ENCODE measurements around the gene CLDN7.
A peak's percentile ranks its signal among the peaks of the same experiment; 100 is the strongest.

Gene CLDN7, protein sequence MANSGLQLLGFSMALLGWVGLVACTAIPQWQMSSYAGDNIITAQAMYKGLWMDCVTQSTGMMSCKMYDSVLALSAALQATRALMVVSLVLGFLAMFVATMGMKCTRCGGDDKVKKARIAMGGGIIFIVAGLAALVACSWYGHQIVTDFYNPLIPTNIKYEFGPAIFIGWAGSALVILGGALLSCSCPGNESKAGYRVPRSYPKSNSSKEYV

DNA sequence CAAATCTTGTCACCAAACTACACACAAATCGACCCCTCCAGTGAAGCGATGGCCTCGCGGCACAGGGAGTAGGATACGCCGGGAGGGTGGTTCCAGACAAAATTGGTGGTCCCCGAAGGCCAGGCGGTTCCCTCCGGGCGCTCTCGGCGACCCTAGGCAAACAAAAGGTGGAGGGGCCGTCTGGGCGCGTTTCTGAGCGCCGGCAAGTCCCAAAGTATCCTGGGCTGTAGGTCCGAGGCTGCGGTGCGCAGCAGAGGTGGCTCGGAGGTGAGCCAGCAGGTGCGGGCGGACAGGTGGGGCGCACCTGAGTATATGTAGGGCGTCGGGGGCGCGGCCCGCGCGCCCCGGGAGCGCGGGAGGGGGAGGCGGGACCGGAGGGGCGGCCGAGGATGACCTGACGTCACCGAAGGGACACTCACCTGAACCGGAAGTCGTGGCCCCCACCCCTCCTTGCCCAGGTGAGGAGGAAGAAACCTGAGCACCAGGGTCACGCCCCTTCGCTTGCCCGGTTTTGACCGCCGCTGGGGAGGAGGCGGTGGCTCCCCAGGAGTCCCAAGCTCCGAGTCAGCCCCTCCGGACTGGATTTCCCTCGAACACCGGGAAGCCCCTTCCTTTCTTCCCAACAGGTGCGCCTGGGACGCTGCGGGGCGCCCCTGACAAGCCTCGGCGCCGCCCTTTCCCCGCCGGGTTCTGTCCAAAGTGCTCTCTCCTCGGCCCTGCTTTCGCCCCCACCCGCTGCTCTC lies at the start of gene CLDN7:
CLDN7 (minus strand) TSS at position 287 of the 743 bp plus-strand sequence. CDS start 435 bp downstream, outside the sequence.
- DNase-seq = no peak

DNA sequence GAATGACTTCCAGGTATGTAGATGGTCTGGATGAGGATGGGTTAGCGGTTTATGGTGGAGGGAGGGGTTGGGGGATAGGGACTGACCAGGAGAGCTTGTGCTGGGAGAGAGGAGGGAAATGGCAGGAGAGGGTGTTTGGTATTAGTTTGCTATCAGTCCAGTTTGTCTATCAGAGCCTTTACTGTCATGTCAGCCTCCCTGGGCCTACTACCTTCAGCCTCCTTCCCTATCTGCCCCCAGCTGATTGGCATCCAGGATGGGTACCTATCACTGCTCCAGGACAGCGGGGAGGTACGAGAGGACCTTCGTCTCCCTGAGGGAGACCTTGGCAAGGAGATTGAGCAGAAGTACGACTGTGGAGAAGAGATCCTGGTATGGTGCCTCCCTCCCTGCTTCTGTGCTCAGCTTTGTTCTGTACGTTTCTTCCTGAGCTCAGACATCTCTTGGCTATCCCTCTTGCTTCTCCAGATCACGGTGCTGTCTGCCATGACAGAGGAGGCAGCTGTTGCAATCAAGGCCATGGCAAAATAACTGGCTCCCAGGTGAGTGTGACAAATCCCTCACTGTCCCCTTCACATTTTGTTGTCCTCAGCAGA lies 48.9 kb upstream of the CLDN7 start:
- DNase-seq = no peak

DNA sequence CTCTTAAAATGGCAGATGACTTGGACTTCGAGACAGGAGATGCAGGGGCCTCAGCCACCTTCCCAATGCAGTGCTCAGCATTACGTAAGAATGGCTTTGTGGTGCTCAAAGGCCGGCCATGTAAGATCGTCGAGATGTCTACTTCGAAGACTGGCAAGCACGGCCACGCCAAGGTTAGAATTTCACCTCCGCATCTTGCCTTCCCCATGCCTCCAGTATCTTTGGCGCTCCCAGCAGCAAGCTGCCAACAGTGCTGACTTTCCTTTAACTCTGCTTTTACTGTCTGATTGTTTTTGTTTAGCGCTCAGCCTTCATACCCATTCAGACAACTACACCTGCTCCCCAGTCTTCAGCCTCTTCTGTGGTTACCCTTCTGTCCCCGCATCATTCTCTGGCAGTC lies 47.4 kb upstream of the CLDN7 start:
- DNase-seq = no peak

DNA sequence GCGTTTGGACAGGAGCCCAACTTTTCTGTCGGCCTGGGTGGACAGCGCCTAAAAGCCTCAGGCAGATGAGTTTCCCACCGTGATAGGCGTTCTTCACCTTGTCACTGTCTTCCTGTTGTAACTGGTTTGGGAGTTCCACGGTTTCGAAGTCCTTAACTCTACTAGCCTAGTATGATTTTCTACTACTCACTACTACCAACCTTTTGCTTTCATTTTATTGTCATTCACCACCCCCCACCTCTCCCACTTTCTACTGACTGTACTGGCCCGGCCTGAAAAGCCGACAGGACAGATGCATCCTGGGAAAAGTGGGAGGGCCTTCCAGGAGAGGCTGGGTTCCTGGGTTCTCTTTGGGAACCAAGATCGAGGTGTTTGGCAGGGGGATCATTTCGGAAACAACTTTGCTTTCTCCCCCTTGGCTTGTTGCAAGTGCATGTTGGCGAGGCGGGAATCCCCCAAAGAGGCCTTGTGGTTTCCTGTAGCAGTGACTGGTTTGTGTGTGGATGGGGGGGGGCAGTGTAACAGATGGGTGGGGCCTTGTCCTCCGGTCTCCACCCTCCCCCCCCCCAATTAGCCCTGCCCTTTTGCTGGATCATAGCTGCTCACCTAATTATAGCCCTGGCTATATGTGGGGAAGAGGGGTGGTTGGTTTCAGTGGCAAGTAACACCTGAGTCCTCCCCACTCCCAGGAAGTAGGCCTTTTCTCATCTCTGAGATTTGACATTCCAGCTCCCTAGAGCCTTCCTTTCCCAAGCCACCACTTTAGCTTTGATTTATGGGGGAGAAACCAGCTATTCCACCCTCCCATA lies 46.6 kb upstream of the CLDN7 start:
- DNase-seq = peak; percentile 84

DNA sequence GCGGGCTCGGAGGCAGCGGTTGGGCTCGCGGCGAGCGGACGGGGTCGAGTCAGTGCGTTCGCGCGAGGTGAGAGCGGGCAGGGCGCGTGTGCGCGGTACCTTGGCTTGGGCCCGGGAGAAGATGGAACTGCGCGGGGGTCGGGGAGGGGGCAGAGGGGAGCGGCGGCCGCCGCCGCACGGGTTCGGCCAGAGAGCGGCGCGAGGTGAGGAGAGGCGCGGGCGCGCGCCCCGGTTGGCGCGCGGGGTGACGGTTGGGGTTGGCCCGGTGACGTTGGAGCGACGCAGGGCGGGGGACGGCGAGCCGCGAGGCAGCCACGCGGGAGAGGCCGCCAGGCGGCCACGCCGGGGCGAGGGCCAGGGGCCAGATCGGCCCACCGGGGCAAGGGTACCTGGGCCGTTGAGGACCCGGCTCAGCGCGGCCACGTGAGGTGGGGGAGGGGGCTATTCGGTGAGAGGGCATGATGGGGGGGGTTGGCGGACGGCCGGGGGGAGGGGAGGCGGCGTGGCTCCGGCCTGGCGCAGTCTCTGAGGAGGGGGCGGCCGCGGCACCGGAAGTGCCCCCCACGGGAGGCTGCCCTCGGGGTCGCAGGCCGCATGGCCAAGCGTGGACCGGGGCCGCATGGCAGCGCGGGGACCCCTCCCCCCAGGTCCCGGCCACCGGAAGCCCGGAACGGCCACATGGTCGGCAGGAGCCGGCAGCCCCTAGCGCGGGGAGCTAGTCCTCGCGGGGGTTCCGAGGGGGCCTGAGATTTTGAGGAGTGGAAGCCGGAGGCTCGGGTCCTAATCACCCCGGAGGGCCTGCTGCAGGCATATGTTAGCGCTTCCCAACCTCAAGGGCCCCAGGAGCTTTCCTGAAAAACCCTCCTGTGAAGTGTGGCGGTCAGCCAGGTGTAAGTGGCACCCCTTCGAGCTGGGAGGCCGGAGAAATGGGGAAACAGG lies 45.7 kb upstream of the CLDN7 start:
- DNase-seq = peak; percentile 59

DNA sequence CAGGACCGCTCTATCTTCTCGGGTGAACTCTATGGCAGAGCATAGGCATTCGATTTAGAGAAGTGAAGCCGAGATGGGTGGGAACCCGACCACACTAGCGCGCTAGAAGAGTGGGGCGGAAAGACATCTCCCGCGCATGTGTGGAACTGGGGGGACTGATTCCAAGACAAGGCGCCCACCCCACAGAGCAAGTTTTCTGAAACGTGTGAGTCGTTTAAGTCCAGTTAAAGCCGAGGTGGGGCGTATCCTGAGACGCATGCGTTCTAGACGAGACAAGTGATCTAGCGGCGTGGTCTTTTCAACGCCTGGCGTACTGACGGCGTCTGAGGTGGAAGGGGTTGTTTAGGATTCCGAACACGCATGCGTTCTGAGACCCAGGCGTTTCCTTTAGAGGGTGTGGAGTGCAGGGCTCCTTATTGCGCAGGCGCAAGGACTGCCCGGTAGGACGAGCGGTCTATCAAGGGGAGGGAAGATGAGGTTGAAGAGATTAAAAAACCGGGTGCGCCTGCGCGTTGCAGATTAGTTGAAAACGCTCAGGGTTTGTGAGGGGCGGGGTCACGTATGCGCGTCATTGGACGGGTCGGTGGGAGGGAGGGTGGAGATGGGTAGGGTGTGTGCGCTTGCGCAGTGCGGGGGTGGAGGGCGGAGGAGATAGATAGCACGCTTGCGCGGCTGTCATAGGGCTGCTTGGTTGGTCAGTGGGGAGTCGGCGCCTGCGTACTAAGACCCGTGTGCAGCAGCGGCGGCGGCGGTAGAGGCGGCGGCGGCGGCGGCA lies 44.8 kb upstream of the CLDN7 start, which contains the start of gene EIF5A:
EIF5A (plus strand) TSS at position 718 of the 775 bp plus-strand sequence. CDS start 2,008 bp downstream, outside the sequence.
- peak; percentile 100 for DNase-seq

DNA sequence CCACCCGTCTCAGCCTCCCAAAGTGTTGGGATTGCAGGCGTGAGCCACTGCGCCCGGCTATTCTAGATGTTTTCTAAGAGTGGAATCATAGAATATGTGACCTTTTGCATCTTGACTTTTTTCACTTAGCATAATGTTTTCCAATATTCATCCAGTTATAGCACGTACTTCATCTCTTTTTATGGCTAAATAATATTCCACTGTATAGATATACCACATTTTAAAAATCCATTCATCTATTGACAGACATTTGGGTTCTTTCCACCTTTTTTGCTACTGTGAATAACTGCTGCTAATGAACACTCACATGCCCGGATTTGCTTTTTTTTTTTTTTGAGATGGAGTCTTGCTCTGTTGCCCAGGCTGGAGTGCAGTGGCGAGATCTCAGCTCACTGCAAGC lies 41.9 kb upstream of the CLDN7 start:
- DNase-seq = no peak

DNA sequence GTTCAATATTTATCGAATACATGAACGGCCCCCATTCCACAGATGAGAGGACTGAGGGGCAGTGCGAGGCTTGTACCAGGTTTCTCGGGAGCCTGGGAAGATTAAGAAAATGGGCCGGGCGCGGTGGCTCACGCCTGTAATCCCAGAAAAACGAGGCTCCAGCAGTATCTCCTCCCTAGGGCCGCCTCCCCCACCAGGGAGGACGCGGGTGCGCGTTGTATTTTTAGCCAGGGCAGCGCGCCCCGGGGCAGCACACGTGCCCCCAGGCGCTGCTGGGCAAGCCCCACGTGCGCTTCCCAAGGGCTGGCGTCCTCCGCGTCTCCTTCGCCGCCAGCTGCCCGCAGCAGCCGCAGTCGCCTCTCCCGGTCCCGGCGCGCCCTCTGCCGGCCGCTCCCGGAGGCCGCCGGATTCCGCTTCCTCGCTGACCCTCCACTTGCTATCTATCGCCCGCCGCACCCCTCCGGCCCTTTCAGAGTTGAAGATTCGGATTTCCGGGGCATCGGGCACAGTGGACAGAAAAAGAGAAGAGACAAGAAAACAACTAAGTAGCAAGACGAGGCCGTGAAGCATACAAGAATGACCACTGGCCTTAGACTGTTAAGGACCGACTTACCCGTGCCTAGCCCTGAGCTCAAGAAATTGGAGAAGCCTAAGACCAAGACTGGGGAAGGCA lies 34.0 kb upstream of the CLDN7 start:
- DNase-seq = peak; percentile 48

DNA sequence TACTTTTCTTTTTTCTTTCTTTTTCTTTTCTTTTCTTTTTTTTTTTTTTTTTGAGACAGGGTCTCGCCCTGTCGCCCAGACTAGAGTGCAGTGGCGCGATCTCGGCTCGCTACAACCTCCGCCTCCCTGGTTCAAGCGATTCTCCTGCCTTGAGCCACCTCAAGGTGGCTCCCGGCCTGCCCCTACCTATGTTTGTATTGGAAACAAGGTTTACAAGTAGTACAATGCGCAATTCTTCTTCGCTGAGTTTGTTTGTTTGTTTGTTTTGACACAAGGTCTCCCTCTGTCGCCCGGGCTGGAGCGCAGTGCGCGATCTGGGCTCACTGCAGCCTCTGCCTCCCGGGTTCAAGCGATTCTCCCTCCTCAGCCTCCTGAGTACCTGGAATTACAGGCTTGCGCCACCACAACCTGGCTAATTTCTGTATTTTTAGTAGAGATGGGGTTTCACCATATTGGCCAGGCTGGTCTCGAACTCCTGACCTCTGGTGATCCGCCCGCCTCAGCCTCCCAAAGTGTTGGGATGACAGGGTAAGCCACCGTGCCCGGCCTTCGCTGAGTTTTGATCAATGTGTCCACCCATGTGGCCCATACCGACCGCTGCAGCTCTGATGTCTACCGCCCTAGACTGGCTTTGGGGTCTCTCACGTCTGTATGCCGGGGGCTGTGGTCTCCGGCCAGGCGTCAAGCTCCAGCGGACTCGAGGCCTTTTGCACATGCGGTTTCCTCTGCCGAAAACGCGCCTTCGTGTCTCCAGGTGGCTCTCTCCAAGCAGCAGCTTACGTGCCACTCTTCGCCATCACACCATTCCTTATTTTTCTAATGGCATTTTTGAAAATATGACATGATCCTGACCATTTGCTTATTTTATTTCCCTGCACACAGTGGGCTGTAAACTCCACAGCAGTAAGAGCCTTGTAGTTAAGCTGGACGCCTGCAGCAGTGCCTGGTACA lies 33.2 kb upstream of the CLDN7 start:
- no peak for DNase-seq

DNA sequence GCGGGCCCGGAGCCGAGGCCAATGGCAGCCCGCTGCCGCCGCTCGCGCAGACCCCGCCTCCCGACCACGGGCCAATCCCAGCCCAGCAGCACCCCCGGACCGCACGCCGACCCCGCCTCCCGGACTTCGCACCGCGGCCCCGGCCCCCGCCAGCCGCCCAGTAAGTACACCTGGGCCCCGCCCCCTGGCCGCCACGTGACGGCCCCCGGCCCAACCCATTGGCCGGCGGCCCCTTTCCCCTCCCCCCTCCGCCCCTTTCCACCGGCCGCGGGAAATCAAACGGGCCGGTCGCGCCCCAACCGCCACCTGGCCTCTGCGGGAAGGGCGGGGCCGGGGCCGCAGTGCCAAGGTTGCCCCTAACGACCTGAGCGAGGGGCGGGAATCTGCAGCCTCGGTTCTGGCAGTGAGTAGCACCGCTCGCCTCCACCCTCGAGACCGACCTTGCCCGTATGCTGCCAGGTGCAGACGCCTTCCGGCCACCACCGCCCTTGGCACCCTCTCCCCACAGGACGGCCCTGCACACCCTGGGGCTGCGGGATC lies 32.4 kb upstream of the CLDN7 start, which contains the start of gene YBX2:
YBX2 (minus strand) TSS at position 26 of the 540 bp plus-strand sequence. CDS start 139 bp downstream, outside the sequence.
- peak; percentile 68 for DNase-seq

DNA sequence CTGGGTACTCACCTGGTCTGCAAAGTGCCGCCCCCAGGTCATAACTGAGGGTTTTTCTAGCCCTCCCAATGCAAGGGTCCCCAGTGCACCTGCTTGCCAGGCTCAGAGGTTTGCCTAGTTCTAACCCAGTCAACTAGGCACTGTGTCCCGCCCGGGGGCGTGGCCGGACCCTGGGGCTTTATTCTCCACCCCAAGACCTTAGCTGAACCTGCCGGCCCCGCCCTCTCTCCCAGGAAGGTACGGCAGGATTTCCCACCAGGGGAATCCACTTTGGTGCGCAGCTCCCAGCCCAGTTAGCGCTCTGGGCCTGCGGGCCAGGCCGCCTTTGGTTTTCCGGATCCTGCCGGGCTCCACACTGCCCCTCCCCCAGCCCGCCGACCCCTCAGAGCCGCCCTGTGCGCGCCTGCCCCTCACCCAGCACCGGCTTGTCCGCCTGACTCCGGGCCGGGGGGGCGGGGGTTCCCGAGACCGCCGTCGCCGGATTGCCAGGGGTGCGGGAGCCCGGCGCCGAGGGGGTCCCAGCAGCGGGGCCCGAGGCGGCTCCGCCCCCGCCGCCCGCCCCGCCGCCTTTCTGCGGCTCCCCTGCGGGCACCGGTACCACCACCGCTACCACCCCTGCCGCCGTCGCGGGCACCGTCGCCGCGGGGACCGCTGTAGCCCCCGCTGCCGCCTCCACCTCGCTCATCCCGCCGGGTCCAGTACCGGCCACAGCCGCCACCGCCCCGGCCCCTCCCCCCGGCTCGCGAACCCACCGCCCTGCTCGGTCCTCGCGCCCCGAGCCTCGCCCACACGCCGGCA lies 31.7 kb upstream of the CLDN7 start:
- DNase-seq = no peak

DNA sequence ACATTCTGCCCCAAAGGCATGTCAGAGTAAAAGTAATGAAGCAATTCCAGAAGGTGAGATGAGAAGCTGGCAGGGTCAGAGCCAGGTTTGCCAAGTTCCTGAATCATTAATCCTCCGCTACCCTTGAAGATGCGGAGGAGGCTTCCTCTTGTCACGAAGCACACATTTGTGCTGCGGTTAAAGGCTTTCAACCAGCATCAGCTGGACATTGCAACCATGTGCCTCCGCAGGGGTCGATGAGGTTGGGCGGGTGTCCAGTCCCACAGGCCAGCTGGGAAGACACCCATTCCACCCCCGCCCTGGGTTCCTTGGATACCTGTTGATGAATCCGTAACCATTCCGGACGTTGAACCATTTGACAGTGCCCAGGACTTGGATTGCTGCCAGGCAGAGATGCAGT lies 30.9 kb upstream of the CLDN7 start:
- DNase-seq = no peak

DNA sequence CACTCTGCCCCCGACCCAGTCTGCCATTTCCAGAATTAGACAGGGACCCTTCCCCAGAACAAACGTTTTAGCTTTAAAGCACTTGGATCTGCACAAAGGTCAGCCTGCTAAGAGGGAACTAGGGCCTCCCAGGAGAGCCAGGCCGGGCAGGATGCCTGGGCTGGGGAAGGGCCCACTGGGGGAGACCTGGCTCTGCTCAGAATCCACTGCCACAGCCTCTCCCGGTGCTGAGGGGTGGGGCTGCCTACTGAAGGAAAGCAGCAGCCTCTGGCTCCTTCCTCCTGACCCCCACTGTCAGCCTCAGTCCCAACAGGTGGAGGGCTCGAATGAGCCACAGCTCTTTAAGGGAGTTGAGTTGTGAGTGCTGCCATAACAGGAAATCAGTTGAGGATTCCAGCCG lies 30.5 kb upstream of the CLDN7 start:
- DNase-seq = no peak

DNA sequence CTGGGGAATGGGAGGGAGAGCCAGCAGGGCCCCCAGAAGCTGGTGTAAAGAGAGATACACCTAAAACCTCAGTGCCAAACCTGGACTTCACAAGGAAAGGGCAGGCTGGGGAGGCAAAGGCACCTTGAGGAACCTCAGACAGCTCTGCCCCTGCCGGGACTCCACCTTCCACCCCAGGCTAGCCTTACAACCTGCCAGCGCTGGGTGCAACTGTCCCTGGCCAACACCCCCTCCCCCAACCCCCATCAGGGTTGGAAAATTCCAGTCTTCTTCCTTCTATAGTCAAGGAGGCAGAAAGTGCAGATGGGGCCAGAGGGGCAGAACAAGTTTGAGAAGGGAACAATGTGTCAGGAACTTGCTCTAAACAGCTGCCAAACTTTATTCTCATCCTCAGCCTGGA lies 29.9 kb upstream of the CLDN7 start:
- no peak for DNase-seq

DNA sequence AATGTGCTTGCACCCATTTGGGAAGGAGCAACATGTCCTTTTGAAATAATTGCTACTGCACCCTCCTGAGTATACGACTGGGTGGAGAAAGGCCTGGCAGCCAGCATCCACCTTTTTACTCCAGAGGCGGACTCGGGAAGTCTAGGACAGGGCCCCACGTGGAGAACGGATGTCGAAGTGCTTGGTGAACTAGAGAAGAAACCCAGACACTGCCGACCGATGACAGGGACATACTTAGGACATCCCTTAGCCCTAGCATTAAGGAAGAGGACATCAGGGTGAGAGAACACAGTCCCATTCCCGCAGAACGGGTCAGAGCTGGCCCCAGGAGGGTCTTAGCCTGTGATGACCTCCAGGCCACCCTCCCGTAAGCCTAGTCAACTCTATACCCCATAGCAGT lies 28.4 kb upstream of the CLDN7 start:
- no peak for DNase-seq

DNA sequence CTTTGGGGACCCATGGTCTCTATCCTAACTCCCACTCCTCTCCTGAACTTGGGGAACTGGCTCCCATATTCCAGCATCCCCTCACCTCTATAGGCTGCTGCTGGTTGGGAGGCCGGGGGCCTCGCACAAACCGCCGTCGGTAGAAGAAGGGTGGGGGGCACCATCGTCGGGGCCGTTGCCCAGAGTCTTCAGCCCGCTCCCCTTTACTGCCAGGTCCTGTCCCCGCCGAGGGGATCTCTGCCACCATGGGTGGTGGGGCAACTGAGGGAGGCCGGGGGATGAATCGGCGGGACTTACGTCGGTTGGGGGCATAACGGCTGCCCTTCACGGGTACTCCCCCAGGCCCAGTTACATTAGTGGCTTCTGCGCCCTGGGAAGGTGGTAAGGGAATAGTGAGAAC lies 27.9 kb upstream of the CLDN7 start:
- DNase-seq = no peak

DNA sequence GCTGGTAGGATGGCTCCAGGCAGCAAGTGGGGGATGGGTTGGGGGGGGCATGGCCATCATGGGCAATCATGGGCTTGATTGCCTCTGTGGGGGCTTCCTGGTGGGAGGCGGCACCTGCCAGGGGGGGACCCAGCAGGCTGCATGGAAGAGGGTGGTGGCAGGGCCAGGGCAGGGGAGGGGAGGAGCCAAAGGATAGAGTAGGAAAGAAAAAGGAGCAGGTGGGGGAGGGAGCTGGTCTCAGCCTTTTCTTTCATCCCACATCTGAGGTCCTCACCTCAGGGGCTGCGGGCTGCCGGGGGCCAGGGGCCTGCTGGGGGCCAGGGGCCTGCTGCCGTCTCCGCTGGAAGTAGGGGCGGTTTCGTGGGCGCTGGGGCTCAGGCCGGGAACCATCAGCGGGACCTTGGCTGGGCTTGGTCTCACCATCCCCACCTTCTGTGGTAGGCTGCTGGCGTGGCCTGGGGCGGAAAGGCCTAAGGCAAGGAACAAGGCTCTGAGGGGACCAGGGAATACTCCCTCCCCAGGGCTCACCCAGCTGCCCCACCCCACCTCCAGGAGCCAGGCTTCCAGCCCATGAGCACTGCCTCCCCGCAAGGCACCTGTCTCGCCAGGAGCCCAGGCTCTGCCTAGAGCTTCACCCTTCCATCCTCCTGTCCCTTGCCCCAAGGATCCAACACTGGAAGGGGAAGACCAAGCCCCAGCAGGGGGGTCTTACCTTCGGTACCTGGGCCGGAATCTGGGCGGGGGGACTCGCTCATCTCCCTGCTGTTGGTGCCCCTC lies 27.2 kb upstream of the CLDN7 start:
- no peak for DNase-seq
